IMR-90 (cell line): ENCODE data around the gene SIRPG. TPM values are rescaled to one million over a fixed set of nuclear protein-coding genes. Genes with fewer than 3 reads are reported as not detected.

Source experiments
- ATAC-seq: fragments of 200-7000 bp; cut with Tn5 transposase; 2 replicates; pipeline ENCODE4 v1.9.1; 2020; ENCODE audit warnings: low read depth, mild to moderate bottlenecking, moderate library complexity
- BruUV-seq: library from RNA; stranded (reverse); fragments of 400-500 nt; replicated peaks from 2 replicates; lab custom pipeline; 2021; lab: Mats Ljungman, UMichigan
- CTCF ChIA-PET: fragments of 300-600 bp; formaldehyde crosslinking; extraction: SDS; loops from one replicate; lab custom pipeline; 2021; ENCODE audit warnings: antibody characterized with exemption; lab: Yijun Ruan, JAX
- POLR2A ChIA-PET: fragments of 300-600 bp; sonication (Branson Sonifier 250); formaldehyde crosslinking; loops from one replicate; lab custom pipeline; 2022; ENCODE audit warnings: antibody characterized with exemption; ENCODE audit not compliant: unreplicated experiment; lab: Charles Lee
- DNase-seq: peaks from one replicate; pipeline ENCODE4 v3.0.0; 2013
- H2AFZ ChIP-seq: replicated peaks from 2 replicates; pipeline ENCODE3; 2013; ENCODE audit warnings: low read length, mild to moderate bottlenecking; ENCODE audit not compliant: poor library complexity
- H2AK5ac ChIP-seq: 2 replicates; pipeline ENCODE4 v1.6.1; 2013; ENCODE audit warnings: low read depth, low read length, inconsistent platforms
- H2AK9ac ChIP-seq: replicated peaks from 2 replicates; pipeline ENCODE3; 2013; ENCODE audit warnings: mild to moderate bottlenecking, low read depth, low read length, moderate library complexity; ENCODE audit not compliant: poor library complexity
- H2BK120ac ChIP-seq: 2 replicates; pipeline ENCODE4 v1.6.1; 2013; ENCODE audit warnings: low read depth, low read length, inconsistent platforms
- H2BK15ac ChIP-seq: 3 replicates; pipeline ENCODE4 v1.6.1; 2013; ENCODE audit warnings: low read depth, low read length, inconsistent platforms
- H2BK20ac ChIP-seq: 2 replicates; pipeline ENCODE4 v1.6.1; 2013; ENCODE audit warnings: low read depth, mild to moderate bottlenecking, inconsistent platforms, low read length, moderate library complexity
- H2BK5ac ChIP-seq: 2 replicates; pipeline ENCODE4 v1.6.1; 2013; ENCODE audit warnings: mild to moderate bottlenecking, low read depth, low read length, inconsistent platforms; ENCODE audit not compliant: poor library complexity, severe bottlenecking
- H3K14ac ChIP-seq: replicated peaks from 2 replicates; pipeline ENCODE4 v1.6.1; 2013; ENCODE audit warnings: low read depth, low read length, inconsistent platforms
- H3K18ac ChIP-seq: 2 replicates; pipeline ENCODE4 v1.6.1; 2013; ENCODE audit warnings: low read depth, low read length, control low read depth
- H3K23ac ChIP-seq: 2 replicates; pipeline ENCODE4 v1.6.1; 2013; ENCODE audit warnings: low read depth, low read length, inconsistent platforms
- H3K27ac ChIP-seq: 2 replicates; pipeline ENCODE4 v1.5.1; 2013; ENCODE audit warnings: mild to moderate bottlenecking, control low read depth, low read length; ENCODE audit not compliant: insufficient read depth
- H3K27me3 ChIP-seq: 2 replicates; pipeline ENCODE4 v1.6.1; 2013; ENCODE audit warnings: low read length; ENCODE audit not compliant: control insufficient read depth, insufficient read depth
- H3K36me3 ChIP-seq: 2 replicates; pipeline ENCODE4 v1.6.1; 2013; ENCODE audit warnings: low read length, mixed read lengths; ENCODE audit not compliant: control insufficient read depth, insufficient read depth
- H3K4ac ChIP-seq: 2 replicates; pipeline ENCODE4 v1.6.1; 2013; ENCODE audit warnings: low read depth, low read length, inconsistent platforms
- H3K4me1 ChIP-seq: 2 replicates; pipeline ENCODE4 v1.6.1; 2013; ENCODE audit warnings: low read length, mixed read lengths; ENCODE audit not compliant: control insufficient read depth, insufficient read depth
- H3K4me2 ChIP-seq: 2 replicates; pipeline ENCODE4 v1.6.1; 2013; ENCODE audit warnings: low read depth, mild to moderate bottlenecking, control low read depth, low read length, moderate library complexity
- H3K4me3 ChIP-seq: 2 replicates; pipeline ENCODE4 v1.5.1; 2013; ENCODE audit warnings: low read depth, mild to moderate bottlenecking, control low read depth, low read length, moderate library complexity; ENCODE audit not compliant: insufficient read depth
- H3K56ac ChIP-seq: 2 replicates; pipeline ENCODE4 v1.6.1; 2013; ENCODE audit warnings: low read length, inconsistent platforms; ENCODE audit not compliant: insufficient read depth; ENCODE audit errors: extremely low read depth
- H3K79me1 ChIP-seq, 2 experiments: 2 replicates each; pipeline ENCODE4 v1.6.1; 2013; ENCODE audit warnings: low read length in 2 of 2, inconsistent platforms in 1 of 2, low read depth in 1 of 2
- H3K9ac ChIP-seq: 2 replicates; pipeline ENCODE4 v1.6.1; 2013; ENCODE audit warnings: low read depth, low read length, control low read depth
- H3K9me1 ChIP-seq: 2 replicates; pipeline ENCODE4 v1.6.1; 2013; ENCODE audit warnings: low read length, inconsistent platforms; ENCODE audit not compliant: insufficient read depth
- H3K9me3 ChIP-seq: 2 replicates; pipeline ENCODE4 v1.6.1; 2013; ENCODE audit warnings: low read length; ENCODE audit not compliant: control insufficient read depth, insufficient read depth
- H4K20me1 ChIP-seq: 2 replicates; pipeline ENCODE4 v1.6.1; 2013; ENCODE audit warnings: low read length, inconsistent platforms; ENCODE audit not compliant: insufficient read depth
- H4K5ac ChIP-seq: 2 replicates; pipeline ENCODE4 v1.6.1; 2013; ENCODE audit warnings: mild to moderate bottlenecking, low read depth, low read length, control low read depth
- H4K8ac ChIP-seq, 2 experiments: 2 replicates each; pipeline ENCODE4 v1.6.1; 2013; ENCODE audit warnings: low read depth in 2 of 2, low read length in 2 of 2, control low read depth in 1 of 2, inconsistent platforms in 1 of 2
- H4K91ac ChIP-seq: 2 replicates; pipeline ENCODE4 v1.6.1; 2013; ENCODE audit warnings: low read depth, low read length, inconsistent platforms; ENCODE audit not compliant: insufficient read depth
- BHLHE40 ChIP-seq: fragments of 150-350 bp; IDR thresholded peaks from 2 replicates; pipeline ENCODE4 v1.6.1; 2016; ENCODE audit warnings: mild to moderate bottlenecking, low read depth, low read length
- CEBPB ChIP-seq: IDR thresholded peaks from 2 replicates; pipeline ENCODE4 v1.6.1; 2012; ENCODE audit warnings: low read depth, low read length, improper control_type of control experiment
- CHD1 ChIP-seq: IDR thresholded peaks from 2 replicates; pipeline ENCODE4 v1.6.1; 2012; ENCODE audit warnings: low read depth, low read length, improper control_type of control experiment
- CTCF ChIP-seq: conservative IDR thresholded peaks from 2 replicates; pipeline ENCODE4 v1.5.1; 2012; ENCODE audit warnings: mild to moderate bottlenecking, low read depth, low read length, improper control_type of control experiment
- ELK1 ChIP-seq: fragments of 150-350 bp; IDR thresholded peaks from 2 replicates; pipeline ENCODE4 v1.6.1; 2016; ENCODE audit warnings: low read depth, mild to moderate bottlenecking, low read length, moderate library complexity, borderline replicate concordance
- FOS ChIP-seq: fragments of 150-350 bp; IDR thresholded peaks from 2 replicates; pipeline ENCODE4 v1.6.1; 2016; ENCODE audit warnings: low read depth, low read length
- MAFK ChIP-seq: IDR thresholded peaks from 2 replicates; pipeline ENCODE4 v1.6.1; 2012; ENCODE audit warnings: low read depth, low read length, improper control_type of control experiment
- MAZ ChIP-seq: IDR thresholded peaks from 2 replicates; pipeline ENCODE4 v1.6.1; 2012; ENCODE audit warnings: low read depth, mild to moderate bottlenecking, low read length, improper control_type of control experiment, moderate library complexity, borderline replicate concordance
- MXI1 ChIP-seq: IDR thresholded peaks from 2 replicates; pipeline ENCODE4 v1.6.1; 2012; ENCODE audit warnings: low read depth, mild to moderate bottlenecking, low read length, moderate library complexity, borderline replicate concordance
- NFE2L2 ChIP-seq: fragments of 150-350 bp; IDR thresholded peaks from 2 replicates; pipeline ENCODE4 v1.6.1; 2016; ENCODE audit warnings: low read depth, mild to moderate bottlenecking, low read length
- POLR2A ChIP-seq: IDR thresholded peaks from 2 replicates; pipeline ENCODE4 v1.6.1; 2012; ENCODE audit warnings: mild to moderate bottlenecking, low read depth, low read length
- RAD21 ChIP-seq: IDR thresholded peaks from 2 replicates; pipeline ENCODE4 v1.6.1; 2012; ENCODE audit warnings: low read length, improper control_type of control experiment
- RCOR1 ChIP-seq: IDR thresholded peaks from 2 replicates; pipeline ENCODE4 v1.6.1; 2012; ENCODE audit warnings: mild to moderate bottlenecking, low read length, improper control_type of control experiment; ENCODE audit not compliant: insufficient replicate concordance
- RFX5 ChIP-seq: IDR thresholded peaks from 2 replicates; pipeline ENCODE4 v1.8.0; 2012; ENCODE audit warnings: low read depth, mild to moderate bottlenecking, low read length, moderate library complexity
- SMC3 ChIP-seq: fragments of 150-350 bp; IDR thresholded peaks from 2 replicates; pipeline ENCODE4 v1.6.1; 2016; ENCODE audit warnings: low read depth, mild to moderate bottlenecking, antibody characterized with exemption, low read length, moderate library complexity
- USF2 ChIP-seq: fragments of 150-350 bp; IDR thresholded peaks from 2 replicates; pipeline ENCODE4 v1.6.1; 2017; ENCODE audit warnings: mild to moderate bottlenecking, antibody characterized with exemption, low read length, low read depth
- WGBS, 2 experiments: methylation state at CpG; one replicate each; pipeline versions ENCODE4 v1.1.5 to v1.1.7; 2013; ENCODE audit warnings: missing lambda C conversion rate in 2 of 2; ENCODE audit not compliant: insufficient read length in 1 of 2; ENCODE audit errors: extremely low coverage in 2 of 2; 5-methylcytosine and 5-hydroxymethylcytosine counted together
- dilution Hi-C: fragments of 300-500 bp; cut with HindIII; formaldehyde crosslinking; loops from one replicate; pipeline ENCODE4 v1.14.3; 2018; ENCODE audit warnings: low sequenced_read_pairs; ENCODE audit not compliant: unreplicated experiment
- in situ Hi-C: fragments of 300-500 bp; cut with MboI; formaldehyde crosslinking; loops from 3 replicates; pipeline ENCODE4 v1.14.3; 2019; ENCODE audit warnings: low sequenced_read_pairs, inconsistent platforms, mixed read lengths
- intact Hi-C: fragments of 100-400 bp; cut with micrococcal nuclease; formaldehyde crosslinking; loops from 2 replicates; pipeline ENCODE4 v1.10.0; 2022
- polyA plus RNA-seq, 3 experiments: library from polyadenylated mRNA; depleted of rRNA; stranded (reverse); fragments of >200 nt; gene quantifications; 2 replicates each; pipeline ENCODE4 v1.2.3, GENCODE V29; 2012; ENCODE audit warnings: low replicate concordance in 1 of 3
- total RNA-seq: library from RNA; depleted of rRNA; stranded (reverse); fragments of >200 nt; gene quantifications from 2 replicates; pipeline ENCODE4 v1.2.3, GENCODE V29; 2012

SIRPG gene
- total and polyA plus RNA-seq, 2 of the 4 experiments (the other 2 are of a cell fraction): not detected

- H3K4me2 ChIP-seq: no peak overlapping the region
- no peak overlapping the region for H3K18ac ChIP-seq
- H3K9ac ChIP-seq: no peak overlapping the region
- peaks cover 4% of the 10 kb centered on the region for H3K27me3 ChIP-seq
- no peak overlapping the region for H2AK5ac ChIP-seq
- H3K9me3 ChIP-seq: no peaks in the 10 kb centered on the region
- ChIA-PET POLR2A (no interaction called here), CTCF (no interaction called here)
- H2BK20ac ChIP-seq: no peak overlapping the region
- WGBS, 2 experiments: 80% methylated on average over 2 of the region's 5 CpGs; no CpG with 5 or more reads in 1 of the 2 experiments
- no peak overlapping the region for H3K4ac ChIP-seq
- H2AFZ ChIP-seq: no peak overlapping the region
- in situ Hi-C loops (no loop called here), intact Hi-C loops (no loop called here), dilution Hi-C loops (no loop called here)
- H3K9me1 ChIP-seq: no peaks in the 10 kb centered on the region
- no peak overlapping the region for H3K56ac ChIP-seq
- H4K5ac ChIP-seq: no peak overlapping the region
- H3K4me1 ChIP-seq: no peaks in the 10 kb centered on the region
- H4K20me1 ChIP-seq: no peaks in the 10 kb centered on the region
- ATAC-seq: no peak
- TF ChIP-seq RFX5 (no peak), MAFK (no peak), CEBPB (no peak), POLR2A (no peak), RAD21 (no peak), CHD1 (no peak), ELK1 (no peak), MAZ (no peak), SMC3 (no peak), NFE2L2 (no peak), MXI1 (no peak), FOS (no peak), RCOR1 (no peak), CTCF (no peak), USF2 (no peak), BHLHE40 (no peak)
- H2BK5ac ChIP-seq: no peak overlapping the region
- no peaks in the 10 kb centered on the region for H3K36me3 ChIP-seq
- H2AK9ac ChIP-seq: no peak overlapping the region
- no peaks in the 10 kb centered on the region for H3K79me1 ChIP-seq
- no peak for DNase-seq
- no peak overlapping the region for H4K8ac ChIP-seq
- no peak overlapping the region for H4K91ac ChIP-seq
- no peak overlapping the region for H3K23ac ChIP-seq
- H2BK15ac ChIP-seq: no peak overlapping the region
- no peak overlapping the region for H2BK120ac ChIP-seq
- H3K14ac ChIP-seq: no peak overlapping the region
- no peak overlapping the region for H3K4me3 ChIP-seq
- no TSS peak for BruUV-seq
- H3K27ac ChIP-seq: no peak overlapping the region
Observed at GRCh38 chr20:1628621-1629020, 29.0 kb downstream of the SIRPG start.
